H1 (cell line): ENCODE measurements around the gene UBAC1. TPM values are rescaled to one million over a fixed set of nuclear protein-coding genes. Genes with fewer than 3 reads are reported as not detected.

Source experiments
- KDM4A ChIP-seq: IDR thresholded peaks from one replicate; pipeline ENCODE4 v1.7.1; 2012; ENCODE audit warnings: low read depth, mild to moderate bottlenecking, moderate library complexity, low read length, inconsistent platforms; ENCODE audit not compliant: severe bottlenecking
- KDM5A ChIP-seq: fragments of 200-600 bp; IDR thresholded peaks from 2 replicates; pipeline ENCODE4 v1.7.1; 2012; ENCODE audit warnings: mild to moderate bottlenecking, low read length, inconsistent platforms, mixed read lengths
- SRF ChIP-seq: IDR thresholded peaks from 2 replicates; pipeline ENCODE4 v1.6.1; 2011; ENCODE audit warnings: mild to moderate bottlenecking, low read depth, low read length, moderate library complexity
- polyA plus RNA-seq, 7 experiments: library from polyadenylated mRNA; depleted of rRNA in 3 of 7; stranded (reverse) in 5 of 7; unstranded in 2 of 7; fragments of >200 nt in 5 of 7; fragments of 200-250 nt in 2 of 7; gene quantifications; 1 replicate in 5 of 7; 2 replicates in 1 of 7; 4 replicates in 1 of 7; pipeline versions ENCODE4 v1.2.1 to v1.2.3, GENCODE V29; 2011 to 2013; ENCODE audit warnings: missing spikeins in 2 of 7, mixed read lengths in 2 of 7
- total RNA-seq: library from RNA; stranded (reverse); fragmentation: NEBNext Ultra II Directional; extraction: Animal tissue kit (Norgen Biotek cat#: 25700); gene quantifications from 2 replicates; pipeline ENCODE4 v1.2.1, GENCODE V29; 2021

The UBAC1 gene
- total and polyA plus RNA-seq, 2 of the 8 experiments (the other 6 are each of a cell fraction or from before 2014, with no cell fraction given), result 59.3 to 85.2 TPM

- TF ChIP-seq KDM5A, result no peak
- TF ChIP-seq KDM4A, result no peak
- no peak for TF ChIP-seq SRF
Observed at GRCh38 chr9:135959814-135960213, 1.4 kb downstream of the UBAC1 start (continued).
